Epithelial cell of proximal tubule (primary cell): ENCODE measurements around the gene SLC16A2. TPM values are rescaled to one million over a fixed set of nuclear protein-coding genes. Genes with fewer than 3 reads are reported as not detected.
"Not testable (repeated sequence)": the region's sequence is repeated elsewhere in the genome, so short reads cannot be mapped to it uniquely, and the experiment has no call there.

Experiments used
- DNase-seq: peaks from one replicate; pipeline ENCODE4 v3.0.0-alpha.2; 2011; ENCODE audit warnings: low read depth
- H3K4me3 ChIP-seq: 2 replicates; pipeline ENCODE4 v1.5.1; 2011; ENCODE audit warnings: low read depth, mild to moderate bottlenecking, low read length
- CTCF ChIP-seq: conservative IDR thresholded peaks from 2 replicates; pipeline ENCODE4 v1.5.1; 2012; ENCODE audit warnings: low read depth, mild to moderate bottlenecking, low read length
- total RNA-seq: library from RNA; depleted of rRNA; stranded (reverse); fragments of >200 nt; gene quantifications from 2 replicates; pipeline ENCODE4 v1.2.3, GENCODE V29; 2015

The SLC16A2 gene
- total RNA-seq, 1 donor from 2014 or later = 5.3 TPM

- no peak for TF ChIP-seq CTCF
- no peak overlapping the region for H3K4me3 ChIP-seq
- no peak for DNase-seq
These were observed 43.4 kb downstream of the SLC16A2 start for GRCh38 chrX:74464722-74465121.

DNA sequence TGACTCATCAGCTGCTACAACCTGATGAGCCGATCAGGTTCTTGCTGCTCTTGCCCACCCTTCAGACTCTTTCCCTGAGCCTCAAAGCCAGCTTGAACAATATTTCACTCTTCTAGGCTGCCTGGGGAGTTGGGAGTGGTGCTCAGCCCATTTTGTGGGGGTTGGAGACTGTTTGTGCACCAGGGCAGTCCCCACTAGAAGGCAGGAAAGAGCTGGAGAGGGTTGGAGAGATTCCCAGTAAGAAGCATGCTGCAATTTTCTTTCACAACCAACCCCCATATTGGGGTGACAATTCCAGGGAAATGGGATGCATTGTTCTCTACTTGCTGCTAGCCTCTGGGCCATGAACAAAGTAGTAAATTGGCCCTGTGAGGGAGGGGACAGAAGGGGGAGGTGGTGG is 44.1 kb downstream of the SLC16A2 start:
- peak; percentile 19 for TF ChIP-seq CTCF
- DNase-seq = no peak
- H3K4me3 ChIP-seq = no peak overlapping the region

DNA sequence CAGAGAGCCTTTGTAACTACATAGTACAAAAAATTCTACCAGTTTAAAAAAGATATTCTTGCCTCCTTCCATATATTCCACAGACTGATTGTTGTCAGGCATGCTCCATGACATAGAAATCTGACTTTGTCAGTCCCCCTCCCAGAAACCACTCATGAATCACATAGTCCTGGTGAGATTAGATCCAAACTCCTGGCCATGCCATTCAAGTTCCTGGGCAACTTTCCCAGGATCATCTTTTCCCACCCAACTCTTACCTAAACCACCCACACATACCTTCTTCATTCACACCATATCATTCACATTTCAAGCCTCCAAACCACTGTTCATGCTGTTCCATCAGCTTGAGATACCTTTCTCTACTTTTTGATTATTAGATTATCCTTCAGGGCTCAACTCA is 46.4 kb downstream of the SLC16A2 start:
- DNase-seq = no peak
- no peak overlapping the region for H3K4me3 ChIP-seq
- TF ChIP-seq CTCF = no peak

- not testable (repeated sequence) for H3K4me3 ChIP-seq, DNase-seq
These were observed 51.8 kb downstream of the SLC16A2 start for GRCh38 chrX:74473116-74473515.

- no peak for DNase-seq
- no peak for TF ChIP-seq CTCF
- no peak overlapping the region for H3K4me3 ChIP-seq
These were observed 69.0 kb downstream of the SLC16A2 start for GRCh38 chrX:74490247-74490646.

DNA sequence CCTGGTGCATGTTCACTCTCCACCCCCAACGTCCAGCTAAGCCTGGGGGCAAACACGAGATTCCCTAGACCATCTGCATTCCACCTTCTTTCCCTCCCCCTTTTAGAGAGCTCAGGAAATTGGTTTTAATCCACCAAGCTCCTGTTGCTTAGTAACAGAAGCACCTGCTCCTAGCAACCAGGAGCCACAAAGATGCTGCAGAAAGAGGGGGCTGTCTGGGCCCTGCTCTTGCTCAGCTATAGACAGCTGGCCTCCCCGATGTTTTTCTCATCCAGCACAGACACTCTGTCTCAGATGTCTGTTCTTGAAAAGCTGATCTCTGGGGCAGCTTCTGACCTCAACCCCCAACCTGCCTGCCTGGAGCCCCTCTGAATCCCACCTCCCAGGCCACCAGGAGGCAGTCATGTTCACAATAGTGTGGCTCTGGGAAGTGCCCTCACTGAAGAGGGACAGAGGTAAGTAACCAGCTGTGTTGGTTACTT is 71.5 kb downstream of the SLC16A2 start:
- DNase-seq = no peak
- TF ChIP-seq CTCF = peak; percentile 33
- H3K4me3 ChIP-seq = no peak overlapping the region

GRCh38 chrX:74493806-74494205 is 72.5 kb downstream of the SLC16A2 start:
- no peak for DNase-seq
- no peak overlapping the region for H3K4me3 ChIP-seq
- TF ChIP-seq CTCF = no peak
